ENCODE results near the gene CCDC171. TPM values are rescaled to one million over a fixed set of nuclear protein-coding genes. Genes with fewer than 3 reads are reported as not detected.

Gene CCDC171
- total RNA-seq, 1 experiment from 2014 or later = 2.4 TPM

- Mint-ChIP-seq H3K9me3 (peaks cover 2 to 3% of the 10 kb centered on the region in 2 experiments; a peak in 1 of 5 replicates), H3K4me3 (no peak overlapping the region), H3K36me3 (ENCODE audit: insufficient read depth in 1 of 3, low read depth in 3 of 3) (no peaks in the 10 kb centered on the region; a peak in 1 of 7 replicates), H3K4me1 (no peaks in the 10 kb centered on the region; a peak in 1 of 4 replicates), H3K27ac (no peak overlapping the region), H3K27me3 (ENCODE audit: low read depth) (no peaks in the 10 kb centered on the region)
- no peaks in the 10 kb centered on the region for H3K23me2 ChIP-seq (ENCODE audit: insufficient read length, low read depth, low read length, poor library complexity, severe bottlenecking)
- H3K79me2 ChIP-seq (ENCODE audit: insufficient read depth, low read length) = no peaks in the 10 kb centered on the region
- no peak overlapping the region for H2AK5ac ChIP-seq (ENCODE audit: insufficient read length, low read length)
- no peak overlapping the region for H3K56ac ChIP-seq (ENCODE audit: insufficient read length, low read depth, low read length)
- no peak overlapping the region for H2BK20ac ChIP-seq (ENCODE audit: low read depth, low read length, poor library complexity, severe bottlenecking)
- H4K8ac ChIP-seq (replicated peaks; ENCODE audit: insufficient read length, low read depth, low read length) = no peak overlapping the region
- no peak overlapping the region for H3T11ph ChIP-seq (ENCODE audit: low read length)
- H3K9ac ChIP-seq (ENCODE audit: extremely low read depth, insufficient read length, low read length) = no peak overlapping the region
- H2BK120ac ChIP-seq (ENCODE audit: low read depth, low read length, poor library complexity, severe bottlenecking) = no peak overlapping the region
- no peaks in the 10 kb centered on the region for H3K4me1 ChIP-seq (ENCODE audit: insufficient read depth, low read length)
- no peak overlapping the region for H3K4ac ChIP-seq (ENCODE audit: low read depth, low read length)
- no peak overlapping the region for H3K23ac ChIP-seq (ENCODE audit: insufficient read length, low read depth, low read length)
- no peaks in the 10 kb centered on the region for H3K79me1 ChIP-seq (ENCODE audit: insufficient read depth, low read depth, low read length, poor library complexity, severe bottlenecking)
- H4K20me1 ChIP-seq (ENCODE audit: control insufficient read depth, insufficient read depth, insufficient read length) = no peaks in the 10 kb centered on the region
- WGBS (ENCODE audit: extremely low coverage, insufficient read length, low lambda C conversion rate) = no CpG with 5 or more reads among the region's 2 CpGs
- H3K27me3 ChIP-seq (ENCODE audit: insufficient read depth, low read length) = no peaks in the 10 kb centered on the region
- no peak overlapping the region for H3K27ac ChIP-seq (ENCODE audit: insufficient read length, low read depth, low read length)
- no peaks in the 10 kb centered on the region for H3K9me3 ChIP-seq (ENCODE audit: control insufficient read depth, low read depth, low read length)
- no peak overlapping the region for H3K14ac ChIP-seq (ENCODE audit: insufficient read depth, low read length)
- no peak overlapping the region for H2BK5ac ChIP-seq (ENCODE audit: insufficient read length, low read length)
- H2BK15ac ChIP-seq (ENCODE audit: low read depth, low read length) = no peak overlapping the region
- TF ChIP-seq CTCF (conservative IDR thresholded peaks at IDR 0.05) = no peak
- no peak overlapping the region for H2AFZ ChIP-seq (ENCODE audit: low read length)
- no peak overlapping the region for H4K91ac ChIP-seq (ENCODE audit: insufficient read length, low read depth, low read length)
- no peak overlapping the region for H2BK12ac ChIP-seq (ENCODE audit: insufficient read length, low read depth, low read length)
- no peak for DNase-seq
- H4K5ac ChIP-seq (ENCODE audit: insufficient read length, low read depth, low read length) = no peak overlapping the region
- no peak overlapping the region for H3K4me2 ChIP-seq (ENCODE audit: insufficient read depth, insufficient read length, low read length)
- no peak overlapping the region for H3K18ac ChIP-seq (ENCODE audit: insufficient read length, low read depth, low read length)
Observed at GRCh38 chr9:15542624-15543023, 10.2 kb upstream of the CCDC171 start.

Data from H9 (cell line).